Fibroblast of lung (primary cell): Measurements from ENCODE around the gene NOL4L.

Source experiments
- EZH2 ChIP-seq: IDR thresholded peaks from 2 replicates; pipeline ENCODE4 v1.5.1; 2012; ENCODE audit warnings: low read length, control low read depth, mild to moderate bottlenecking; ENCODE audit errors: missing control alignments
- TF ChIP-seq, protein P1 (sequence below), 2 donors: IDR thresholded peaks in 1 of 2; conservative IDR thresholded peaks in 1 of 2; 1 replicate in 1 of 2; 2 replicates in 1 of 2; pipeline ENCODE4 v1.5.1; 2011 to 2012; ENCODE audit warnings: low read length in 2 of 2, control low read depth in 1 of 2, inconsistent platforms in 1 of 2, low read depth in 1 of 2, mild to moderate bottlenecking in 1 of 2

DNA sequence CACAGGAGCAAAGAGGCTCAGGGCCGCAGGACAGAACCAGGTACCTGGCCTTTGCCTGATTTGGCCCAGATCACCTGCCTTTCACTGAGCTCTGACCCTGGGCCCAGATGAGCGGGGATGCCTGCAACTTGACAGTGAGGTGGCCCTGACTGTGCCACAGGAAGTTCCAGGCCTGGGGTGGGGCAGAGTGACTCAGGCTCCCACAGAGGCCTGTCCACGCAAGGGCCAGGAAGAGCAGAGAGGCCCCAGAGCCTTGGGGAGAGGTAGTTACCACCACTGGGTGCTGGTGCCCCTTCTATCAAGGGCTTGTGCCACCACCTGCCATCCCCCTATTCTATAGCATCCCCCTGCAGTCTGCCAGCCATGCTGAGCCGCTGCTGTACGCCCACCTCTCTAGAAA is 4.1 kb upstream of the NOL4L start:
- TF ChIP-seq, protein P1, sequence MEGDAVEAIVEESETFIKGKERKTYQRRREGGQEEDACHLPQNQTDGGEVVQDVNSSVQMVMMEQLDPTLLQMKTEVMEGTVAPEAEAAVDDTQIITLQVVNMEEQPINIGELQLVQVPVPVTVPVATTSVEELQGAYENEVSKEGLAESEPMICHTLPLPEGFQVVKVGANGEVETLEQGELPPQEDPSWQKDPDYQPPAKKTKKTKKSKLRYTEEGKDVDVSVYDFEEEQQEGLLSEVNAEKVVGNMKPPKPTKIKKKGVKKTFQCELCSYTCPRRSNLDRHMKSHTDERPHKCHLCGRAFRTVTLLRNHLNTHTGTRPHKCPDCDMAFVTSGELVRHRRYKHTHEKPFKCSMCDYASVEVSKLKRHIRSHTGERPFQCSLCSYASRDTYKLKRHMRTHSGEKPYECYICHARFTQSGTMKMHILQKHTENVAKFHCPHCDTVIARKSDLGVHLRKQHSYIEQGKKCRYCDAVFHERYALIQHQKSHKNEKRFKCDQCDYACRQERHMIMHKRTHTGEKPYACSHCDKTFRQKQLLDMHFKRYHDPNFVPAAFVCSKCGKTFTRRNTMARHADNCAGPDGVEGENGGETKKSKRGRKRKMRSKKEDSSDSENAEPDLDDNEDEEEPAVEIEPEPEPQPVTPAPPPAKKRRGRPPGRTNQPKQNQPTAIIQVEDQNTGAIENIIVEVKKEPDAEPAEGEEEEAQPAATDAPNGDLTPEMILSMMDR (conservative IDR thresholded peaks at IDR 0.05 in 1 of 2, IDR thresholded peaks at IDR 0.05 in 1 of 2; ENCODE audit: low read depth in 1 of 2, low read length in 2 of 2): no peak
- no peak for TF ChIP-seq EZH2
